Natural killer cell treated with Interleukin-12 subunit alpha and Interleukin-12 subunit beta and Interleukin-15 and Interleukin-18, amount 100 ng/mL, for 72 hours (primary cell): ENCODE data around the gene ID1. TPM values are rescaled to one million over a fixed set of nuclear protein-coding genes. Genes with fewer than 3 reads are reported as not detected.
"Not testable (repeated sequence)": the region's sequence is repeated elsewhere in the genome, so short reads cannot be mapped to it uniquely, and the experiment has no call there.

Experiments used
- ATAC-seq, 2 donors: fragments of 150-1000 bp; cut with Tn5 transposase in 1 of 2; sonication (Bioruptor Pico), chemical (Tn5 transposase) in 1 of 2; 2 replicates each; pipeline ENCODE4 v1.10.0; 2021
- DNase-seq: peaks from one replicate; pipeline ENCODE4 v3.0.0; 2022; ENCODE audit warnings: low spot score
- H3K27ac Mint-ChIP-seq, 2 donors: 1 replicate in 1 of 2; 2 replicates in 1 of 2; pipeline ENCODE4 v1.8.0; 2022; ENCODE audit warnings: mixed read lengths in 2 of 2, mild to moderate bottlenecking in 1 of 2, moderate library complexity in 1 of 2
- H3K27me3 Mint-ChIP-seq, 2 donors: 1 replicate in 1 of 2; 2 replicates in 1 of 2; pipeline ENCODE4 v1.8.0; 2022; ENCODE audit warnings: mixed read lengths in 2 of 2
- H3K36me3 Mint-ChIP-seq: one replicate; pipeline ENCODE4 v1.8.0; 2022; ENCODE audit warnings: mixed read lengths
- H3K4me1 Mint-ChIP-seq, 2 donors: 1 replicate in 1 of 2; 2 replicates in 1 of 2; pipeline ENCODE4 v1.8.0; 2022; ENCODE audit warnings: low read depth in 2 of 2, mixed read lengths in 2 of 2, mild to moderate bottlenecking in 1 of 2
- H3K4me3 Mint-ChIP-seq: one replicate; pipeline ENCODE4 v1.8.0; 2022; ENCODE audit warnings: mixed read lengths
- H3K9me3 Mint-ChIP-seq: 2 replicates; pipeline ENCODE4 v1.8.0; 2022; ENCODE audit warnings: mixed read lengths
- total RNA-seq, 2 donors: library from RNA; stranded (reverse); gene quantifications; one replicate each; pipeline ENCODE4 v1.2.3, GENCODE V29; 2022

ID1 gene
- total RNA-seq, 2 donors from 2014 or later: 0.52 to 1.4 TPM

GRCh38 chr20:31569163-31570020 is 35.7 kb upstream of the ID1 start:
- Mint-ChIP-seq H3K27ac (peak overlapping the region in 1 of 2 donors; percentile 61), H3K4me3 (no peak overlapping the region), H3K9me3 (no peaks in the 10 kb centered on the region), H3K4me1 (peaks cover 18 to 25% of the 10 kb centered on the region in 2 donors), H3K27me3 (no peaks in the 10 kb centered on the region), H3K36me3 (no peaks in the 10 kb centered on the region)
- DNase-seq (no peak), ATAC-seq (peak; percentile 0 to 3)

GRCh38 chr20:31570021-31570463 is 35.0 kb upstream of the ID1 start:
- Mint-ChIP-seq H3K36me3 (no peaks in the 10 kb centered on the region), H3K27me3 (no peaks in the 10 kb centered on the region), H3K4me3 (no peak overlapping the region), H3K27ac (peak overlapping the region in 1 of 2 donors; percentile 61), H3K9me3 (no peaks in the 10 kb centered on the region), H3K4me1 (peaks cover 18 to 25% of the 10 kb centered on the region in 2 donors)
- no peak for ATAC-seq
- DNase-seq: no peak

- H3K9me3 Mint-ChIP-seq: no peaks in the 10 kb centered on the region
- peak overlapping the region; percentile 77 to 96 for H3K27ac Mint-ChIP-seq
- peaks cover 18 to 25% of the 10 kb centered on the region in 2 donors for H3K4me1 Mint-ChIP-seq
- no peaks in the 10 kb centered on the region for H3K36me3 Mint-ChIP-seq
- H3K27me3 Mint-ChIP-seq: no peaks in the 10 kb centered on the region
- ATAC-seq: no peak
- no peak for DNase-seq
- H3K4me3 Mint-ChIP-seq: peak overlapping the region; percentile 81
These were observed 34.1 kb upstream of the ID1 start for GRCh38 chr20:31570735-31571617.

GRCh38 chr20:31572042-31572700 is 32.9 kb upstream of the ID1 start:
- ATAC-seq (no peak), DNase-seq (no peak)
- Mint-ChIP-seq H3K27ac (peak overlapping the region; percentile 77 to 96), H3K9me3 (no peaks in the 10 kb centered on the region), H3K4me1 (peaks cover 18 to 25% of the 10 kb centered on the region in 2 donors), H3K27me3 (no peaks in the 10 kb centered on the region), H3K36me3 (no peaks in the 10 kb centered on the region), H3K4me3 (peak overlapping the region; percentile 81)

- DNase-seq: peak; percentile 90
- Mint-ChIP-seq H3K27me3 (no peaks in the 10 kb centered on the region), H3K4me1 (peaks cover 18 to 25% of the 10 kb centered on the region in 2 donors), H3K36me3 (no peaks in the 10 kb centered on the region), H3K9me3 (no peaks in the 10 kb centered on the region), H3K4me3 (peak overlapping the region; percentile 93), H3K27ac (peak overlapping the region; percentile 77 to 96)
- peak; percentile 94 to 95 for ATAC-seq
These were observed 32.2 kb upstream of the ID1 start for GRCh38 chr20:31572701-31573554.

- peak overlapping the region; percentile 77 to 96 for H3K27ac Mint-ChIP-seq
- no peaks in the 10 kb centered on the region for H3K9me3 Mint-ChIP-seq
- no peaks in the 10 kb centered on the region for H3K27me3 Mint-ChIP-seq
- peaks cover 18 to 25% of the 10 kb centered on the region in 2 donors for H3K4me1 Mint-ChIP-seq
- DNase-seq (no peak), ATAC-seq (no peak)
- no peaks in the 10 kb centered on the region for H3K36me3 Mint-ChIP-seq
- H3K4me3 Mint-ChIP-seq: peak overlapping the region; percentile 93
These were observed 31.4 kb upstream of the ID1 start for GRCh38 chr20:31573555-31574321.

GRCh38 chr20:31574986-31575385 is 30.1 kb upstream of the ID1 start:
- not testable (repeated sequence) for H3K4me3 Mint-ChIP-seq, H3K9me3 Mint-ChIP-seq, DNase-seq, ATAC-seq, H3K27me3 Mint-ChIP-seq, H3K27ac Mint-ChIP-seq, H3K36me3 Mint-ChIP-seq
- H3K4me1 Mint-ChIP-seq: peaks cover 18 to 19% of the 10 kb centered on the region in 2 donors

GRCh38 chr20:31576751-31577150 is 28.3 kb upstream of the ID1 start:
- no peak for DNase-seq
- H3K4me1 Mint-ChIP-seq: peaks cover 18 to 19% of the 10 kb centered on the region in 2 donors
- H3K4me3 Mint-ChIP-seq: no peak overlapping the region
- H3K27ac Mint-ChIP-seq: no peak overlapping the region
- H3K9me3 Mint-ChIP-seq: no peaks in the 10 kb centered on the region
- no peaks in the 10 kb centered on the region for H3K36me3 Mint-ChIP-seq
- no peak for ATAC-seq
- H3K27me3 Mint-ChIP-seq: no peaks in the 10 kb centered on the region

- Mint-ChIP-seq H3K36me3 (no peaks in the 10 kb centered on the region), H3K9me3 (no peaks in the 10 kb centered on the region), H3K27ac (no peak overlapping the region), H3K4me3 (no peak overlapping the region), H3K4me1 (peaks cover 13 to 17% of the 10 kb centered on the region in 2 donors), H3K27me3 (no peaks in the 10 kb centered on the region)
- DNase-seq (no peak), ATAC-seq (no peak)
These were observed 27.9 kb upstream of the ID1 start for GRCh38 chr20:31577194-31577593.

- ATAC-seq: no peak
- no peaks in the 10 kb centered on the region for H3K9me3 Mint-ChIP-seq
- H3K4me3 Mint-ChIP-seq: no peak overlapping the region
- no peak overlapping the region for H3K27ac Mint-ChIP-seq
- DNase-seq: no peak
- H3K4me1 Mint-ChIP-seq: peaks cover 5 to 7% of the 10 kb centered on the region in 2 donors
- H3K36me3 Mint-ChIP-seq: no peaks in the 10 kb centered on the region
- no peaks in the 10 kb centered on the region for H3K27me3 Mint-ChIP-seq
These were observed 26.5 kb upstream of the ID1 start for GRCh38 chr20:31578448-31579138.

GRCh38 chr20:31579245-31579644 is 25.8 kb upstream of the ID1 start:
- Mint-ChIP-seq H3K27ac (no peak overlapping the region), H3K36me3 (no peaks in the 10 kb centered on the region), H3K4me3 (no peak overlapping the region), H3K9me3 (no peaks in the 10 kb centered on the region), H3K27me3 (no peaks in the 10 kb centered on the region), H3K4me1 (peaks cover 0 to under 1% of the 10 kb centered on the region in 2 donors)
- DNase-seq: no peak
- no peak for ATAC-seq
